Measurements from ENCODE around the gene MYH14.

Gene MYH14

DNA sequence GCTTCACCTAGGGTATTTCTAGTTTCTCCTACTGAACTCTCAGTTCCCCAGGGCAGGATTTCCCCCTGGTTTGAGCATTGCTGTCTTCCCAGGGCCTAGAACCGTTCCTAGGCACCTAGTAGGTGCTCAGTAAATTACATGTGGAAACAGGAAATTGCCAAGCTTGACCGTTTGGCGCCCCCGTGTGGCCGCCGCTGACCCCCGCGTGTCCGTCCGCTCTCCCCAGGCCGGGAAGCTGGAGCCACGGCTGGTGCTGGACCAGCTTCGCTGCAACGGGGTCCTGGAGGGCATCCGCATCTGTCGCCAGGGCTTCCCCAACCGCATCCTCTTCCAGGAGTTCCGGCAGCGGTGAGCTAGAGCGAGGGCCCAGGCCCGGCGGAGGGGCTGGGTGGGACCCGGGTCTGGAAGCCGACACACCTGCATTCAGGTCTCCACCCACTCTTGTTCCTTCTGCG is 55.5 kb downstream of the MYH14 start:
- DNase-seq (ENCODE audit: low read depth in 2 of 2): peak in 1 of 2 donors; percentile 14

DNA sequence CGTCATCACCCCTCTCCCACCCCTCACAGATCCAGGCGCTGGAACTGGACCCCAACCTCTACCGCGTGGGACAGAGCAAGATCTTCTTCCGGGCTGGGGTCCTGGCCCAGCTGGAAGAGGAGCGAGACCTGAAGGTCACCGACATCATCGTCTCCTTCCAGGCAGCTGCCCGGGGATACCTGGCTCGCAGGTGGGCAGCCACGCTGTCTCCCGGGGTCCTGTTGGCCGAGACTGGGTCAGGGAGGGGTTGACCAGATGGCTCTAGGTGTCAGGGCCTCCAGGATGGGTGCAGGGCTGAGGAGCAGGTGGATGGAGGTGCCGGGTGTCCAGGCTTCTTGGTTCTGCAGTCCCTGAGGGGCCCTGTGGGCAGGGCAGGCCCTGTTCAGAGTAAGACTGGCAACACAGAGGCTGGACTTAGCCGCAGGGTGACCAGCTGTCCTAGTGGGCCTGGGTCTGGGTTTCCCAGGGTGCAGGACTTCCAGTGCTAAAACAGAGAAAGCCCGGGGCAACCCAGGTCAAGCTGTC is 58.1 kb downstream of the MYH14 start:
- DNase-seq (ENCODE audit: low read depth in 2 of 2): no peak

DNA sequence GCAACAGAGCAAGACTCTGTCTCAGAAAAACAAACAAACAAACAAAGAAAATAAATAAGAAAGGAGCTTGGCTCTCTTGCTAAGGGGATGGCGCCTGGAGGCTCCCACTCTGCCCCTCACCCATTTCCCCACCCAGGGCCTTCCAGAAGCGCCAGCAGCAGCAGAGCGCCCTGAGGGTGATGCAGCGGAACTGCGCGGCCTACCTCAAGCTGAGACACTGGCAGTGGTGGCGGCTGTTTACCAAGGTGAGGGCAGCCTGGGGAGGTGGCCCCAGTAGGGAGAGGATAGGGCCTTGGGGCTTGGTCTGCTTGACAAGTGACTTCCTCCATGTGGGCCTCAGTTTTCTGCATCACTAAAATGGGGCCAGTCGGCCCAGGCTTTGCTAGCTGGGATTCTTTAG is 59.8 kb downstream of the MYH14 start:
- DNase-seq (ENCODE audit: low read depth in 2 of 2): no peak

DNA sequence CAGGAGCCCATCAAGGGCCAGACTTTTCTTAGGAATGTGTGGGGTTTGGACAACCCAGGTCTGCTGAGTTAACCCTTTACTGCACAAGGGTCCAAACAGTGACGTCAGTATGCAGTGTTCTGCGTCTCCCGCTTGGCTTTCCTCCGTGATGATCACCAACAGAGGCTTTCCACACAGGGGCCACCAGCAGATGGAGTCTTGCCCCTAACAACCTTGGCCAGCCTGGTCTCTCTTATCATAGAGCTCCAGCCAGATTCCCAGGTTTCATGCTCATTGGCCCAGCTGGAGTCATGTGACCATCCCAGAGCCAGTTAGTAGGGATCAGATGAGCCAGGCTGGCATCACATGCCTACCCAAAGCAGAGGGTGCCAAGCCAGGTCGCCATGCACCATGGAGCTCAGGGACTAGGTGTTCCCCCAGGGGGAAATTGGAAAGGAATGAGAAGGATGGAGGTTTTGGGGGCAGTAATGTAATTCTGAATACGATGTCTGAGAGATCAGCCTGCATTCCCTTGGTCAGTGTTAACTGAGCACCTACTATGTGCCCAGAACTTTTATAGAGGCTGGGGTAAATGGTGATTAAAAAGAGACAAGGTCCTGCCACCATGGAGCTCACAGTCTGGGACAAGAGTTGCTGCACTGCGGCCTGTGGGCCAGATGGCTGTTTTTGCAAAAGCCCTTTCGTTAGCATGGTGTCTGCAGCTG is 61.2 kb downstream of the MYH14 start:
- DNase-seq (ENCODE audit: low read depth in 2 of 2): no peak

DNA sequence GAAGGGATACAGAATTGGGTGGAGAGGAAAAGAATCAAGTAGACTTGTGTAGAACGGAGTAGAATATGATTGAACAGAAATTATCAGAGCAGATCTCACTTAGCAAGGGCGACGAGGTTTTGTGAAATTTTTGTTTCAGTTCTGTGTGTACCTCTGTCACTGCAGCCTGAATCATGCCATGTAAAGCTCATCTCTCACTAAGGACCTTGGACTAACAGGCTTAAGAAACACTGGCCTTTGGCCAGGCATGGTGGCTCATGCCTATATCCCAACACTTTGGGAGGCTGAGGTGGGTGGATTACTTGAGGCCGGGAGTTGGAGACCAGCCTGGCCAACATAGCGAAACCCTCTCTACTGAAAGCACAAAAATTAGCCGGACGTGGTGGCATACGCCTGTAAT is 62.6 kb downstream of the MYH14 start:
- no peak for DNase-seq (ENCODE audit: low read depth in 2 of 2)

DNA sequence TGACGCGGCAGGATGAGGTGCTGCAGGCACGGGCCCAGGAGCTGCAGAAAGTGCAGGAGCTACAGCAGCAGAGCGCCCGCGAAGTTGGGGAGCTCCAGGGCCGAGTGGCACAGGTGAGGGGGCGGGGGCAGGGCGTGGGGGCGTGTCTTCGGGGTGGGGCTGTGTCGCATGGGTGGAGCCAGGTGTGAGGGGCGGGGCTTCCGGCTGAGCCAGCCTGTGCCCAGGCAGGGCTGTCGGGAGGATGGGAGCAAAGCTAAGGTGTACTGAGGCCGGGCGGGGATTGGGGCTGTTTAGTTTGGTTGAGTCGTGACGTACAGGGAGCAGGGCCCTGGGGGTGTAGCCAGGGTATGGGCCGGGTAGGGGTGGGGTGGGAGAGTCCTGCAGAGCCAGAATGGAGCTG is 63.5 kb downstream of the MYH14 start:
- peak; percentile 8 to 25 for DNase-seq (ENCODE audit: low read depth in 2 of 2)

DNA sequence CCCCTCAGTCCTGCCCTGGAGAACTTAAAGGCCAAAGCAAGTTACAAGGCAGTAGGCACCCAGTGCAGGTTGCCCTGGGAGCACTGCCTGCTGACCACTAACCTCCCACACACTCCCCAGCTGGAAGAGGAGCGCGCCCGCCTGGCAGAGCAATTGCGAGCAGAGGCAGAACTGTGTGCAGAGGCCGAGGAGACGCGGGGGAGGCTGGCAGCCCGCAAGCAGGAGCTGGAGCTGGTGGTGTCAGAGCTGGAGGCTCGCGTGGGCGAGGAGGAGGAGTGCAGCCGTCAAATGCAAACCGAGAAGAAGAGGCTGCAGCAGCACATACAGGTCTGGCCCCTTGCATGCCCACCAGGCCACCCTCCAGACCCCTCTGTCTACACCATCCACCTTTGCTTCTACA is 64.6 kb downstream of the MYH14 start:
- DNase-seq (ENCODE audit: low read depth in 2 of 2): no peak

DNA sequence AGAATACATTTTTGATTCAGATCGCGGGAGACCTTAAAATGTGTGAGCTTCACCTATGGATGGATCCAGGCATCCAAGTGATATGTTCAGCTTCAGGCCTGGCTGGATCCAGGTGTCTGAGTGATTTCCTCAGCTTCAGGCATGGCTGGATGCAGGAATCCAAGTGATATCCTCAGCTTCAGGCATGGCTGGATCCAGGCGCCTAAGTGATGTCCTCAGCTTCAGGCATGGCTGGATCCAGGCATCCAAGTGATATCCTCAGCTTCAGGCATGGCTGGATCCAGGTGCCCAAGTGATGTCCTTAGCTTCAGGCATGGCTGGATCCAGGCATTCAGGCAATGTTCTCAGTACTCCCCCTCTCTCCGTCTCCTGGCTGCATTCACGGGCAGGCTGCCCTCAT is 65.1 kb downstream of the MYH14 start:
- DNase-seq (ENCODE audit: low read depth in 2 of 2): no peak

DNA sequence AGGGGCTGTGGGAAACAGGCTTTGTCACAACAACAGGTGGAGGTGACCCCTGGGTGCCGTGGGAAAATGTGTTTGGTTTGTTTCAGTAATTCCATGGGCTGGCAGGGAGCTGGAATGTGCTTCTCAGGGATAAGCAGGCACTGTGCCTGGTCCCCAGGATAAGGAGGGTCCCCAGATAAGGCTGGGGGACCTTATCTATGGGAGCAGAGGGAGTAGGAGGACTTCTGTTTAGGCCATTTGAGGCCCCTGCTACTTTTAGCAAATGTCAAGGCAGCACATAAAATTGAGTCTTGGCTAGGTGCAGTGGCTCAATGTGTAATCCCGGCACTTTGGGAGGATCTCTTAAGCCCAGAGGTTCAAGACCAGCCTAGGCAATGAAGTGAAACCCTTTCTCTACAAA is 66.2 kb downstream of the MYH14 start:
- DNase-seq (ENCODE audit: low read depth in 2 of 2): no peak

DNA sequence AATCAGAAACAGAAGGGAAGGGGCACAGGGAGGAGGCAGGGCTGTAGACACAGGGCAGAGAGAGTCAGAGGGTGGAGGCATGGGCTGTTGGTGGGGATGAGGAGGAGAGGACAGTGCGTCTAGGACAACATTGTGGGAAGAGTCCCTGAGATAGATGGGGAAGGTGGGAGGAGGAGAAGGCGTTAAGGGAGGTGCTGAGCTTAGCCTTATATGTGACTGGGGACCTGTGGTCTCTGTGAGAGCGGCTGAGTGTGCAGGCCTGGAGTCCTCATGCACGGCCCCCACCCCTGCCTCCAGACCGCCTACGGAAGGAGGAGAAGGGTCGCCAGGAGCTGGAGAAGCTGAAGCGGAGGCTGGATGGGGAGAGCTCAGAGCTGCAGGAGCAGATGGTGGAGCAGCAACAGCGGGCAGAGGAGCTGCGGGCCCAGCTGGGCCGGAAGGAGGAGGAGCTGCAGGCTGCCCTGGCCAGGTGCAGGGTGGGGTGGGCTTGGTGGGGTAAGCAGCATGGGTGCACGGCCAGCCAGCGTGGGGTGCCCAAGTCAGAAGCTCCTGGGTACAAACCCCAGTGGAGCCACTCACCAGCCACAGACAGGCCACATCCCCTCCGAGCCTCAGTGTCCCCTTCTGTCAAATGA is 69.0 kb downstream of the MYH14 start:
- no peak for DNase-seq (ENCODE audit: low read depth in 2 of 2)

DNA sequence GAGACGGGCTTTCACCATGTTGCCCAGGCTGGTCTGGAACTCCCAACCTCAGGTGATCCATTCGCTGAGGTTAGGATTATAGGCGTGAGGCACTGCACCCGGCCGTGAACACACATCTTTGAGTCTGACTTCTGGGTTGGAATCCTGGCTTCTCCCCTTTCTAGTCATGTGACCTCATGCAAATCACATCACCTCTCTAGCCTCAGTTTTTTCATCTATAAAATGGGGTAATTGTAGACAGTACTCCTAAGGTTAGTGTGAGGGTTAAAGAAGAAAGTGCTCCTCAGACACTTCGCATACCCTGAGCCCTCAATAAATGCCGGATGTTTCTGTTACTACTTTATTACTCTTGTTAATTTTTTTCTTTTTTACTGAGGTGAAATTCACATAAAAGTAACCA is 70.4 kb downstream of the MYH14 start:
- DNase-seq (ENCODE audit: low read depth in 2 of 2): no peak

DNA sequence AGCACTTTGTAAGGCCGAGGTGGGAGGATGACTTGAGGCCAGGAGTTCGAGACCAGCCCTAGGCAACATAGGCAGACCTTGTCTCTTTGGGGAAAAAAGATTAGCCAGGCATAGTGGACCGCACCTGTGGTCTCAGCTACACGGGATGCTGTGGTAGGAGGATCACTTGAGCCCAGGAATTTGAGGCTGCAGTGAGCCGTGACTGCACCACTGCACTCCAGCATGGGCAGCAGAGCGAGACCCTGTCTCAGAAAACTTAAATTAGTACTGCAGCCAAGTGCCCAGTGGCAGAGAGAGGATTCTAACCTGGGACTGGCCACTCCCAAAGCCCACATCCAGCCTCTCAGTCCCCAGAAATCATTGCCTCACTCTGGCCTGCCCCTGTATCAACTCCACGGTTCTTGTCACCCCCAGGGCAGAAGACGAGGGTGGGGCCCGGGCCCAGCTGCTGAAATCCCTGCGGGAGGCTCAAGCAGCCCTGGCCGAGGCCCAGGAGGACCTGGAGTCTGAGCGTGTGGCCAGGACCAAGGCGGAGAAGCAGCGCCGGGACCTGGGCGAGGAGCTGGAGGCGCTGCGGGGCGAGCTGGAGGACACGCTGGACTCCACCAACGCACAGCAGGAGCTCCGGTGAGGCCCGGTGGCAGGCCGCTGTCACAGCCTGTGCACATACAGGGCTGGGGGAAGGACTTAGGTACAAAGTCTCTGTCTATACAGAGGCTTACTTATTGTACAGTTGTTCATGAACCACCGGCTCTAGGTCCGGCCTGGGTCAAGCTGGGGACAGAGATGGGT is 72.4 kb downstream of the MYH14 start:
- no peak for DNase-seq (ENCODE audit: low read depth in 2 of 2)

DNA sequence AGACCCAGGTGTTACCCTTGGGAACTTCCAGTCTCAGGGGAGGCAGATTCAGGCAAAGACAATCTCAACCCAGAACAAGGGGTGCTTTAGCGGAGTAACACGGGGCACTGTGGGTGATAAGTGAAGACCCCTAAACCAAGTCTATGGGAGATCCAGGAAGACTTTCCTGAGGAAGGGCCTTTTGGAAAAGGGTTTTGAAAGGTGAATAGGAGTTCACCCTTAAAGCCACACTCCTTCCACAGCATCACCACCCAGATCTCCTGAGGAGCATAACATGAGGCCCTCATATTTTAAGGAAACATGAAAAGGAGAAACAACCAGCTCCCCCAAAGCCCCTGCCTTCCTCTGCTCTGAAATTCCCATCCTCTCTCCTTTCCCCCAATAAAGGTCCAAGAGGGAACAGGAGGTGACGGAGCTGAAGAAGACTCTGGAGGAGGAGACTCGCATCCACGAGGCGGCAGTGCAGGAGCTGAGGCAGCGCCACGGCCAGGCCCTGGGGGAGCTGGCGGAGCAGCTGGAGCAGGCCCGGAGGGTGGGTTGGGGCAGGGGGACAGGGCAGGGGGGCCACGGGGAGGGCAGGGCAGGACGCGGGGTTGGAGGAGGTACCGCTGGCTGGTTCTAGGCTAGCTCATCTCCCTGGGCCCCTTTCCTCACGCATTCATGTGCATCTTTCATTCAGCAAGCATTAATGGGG is 73.1 kb downstream of the MYH14 start:
- DNase-seq (ENCODE audit: low read depth in 2 of 2): no peak

DNA sequence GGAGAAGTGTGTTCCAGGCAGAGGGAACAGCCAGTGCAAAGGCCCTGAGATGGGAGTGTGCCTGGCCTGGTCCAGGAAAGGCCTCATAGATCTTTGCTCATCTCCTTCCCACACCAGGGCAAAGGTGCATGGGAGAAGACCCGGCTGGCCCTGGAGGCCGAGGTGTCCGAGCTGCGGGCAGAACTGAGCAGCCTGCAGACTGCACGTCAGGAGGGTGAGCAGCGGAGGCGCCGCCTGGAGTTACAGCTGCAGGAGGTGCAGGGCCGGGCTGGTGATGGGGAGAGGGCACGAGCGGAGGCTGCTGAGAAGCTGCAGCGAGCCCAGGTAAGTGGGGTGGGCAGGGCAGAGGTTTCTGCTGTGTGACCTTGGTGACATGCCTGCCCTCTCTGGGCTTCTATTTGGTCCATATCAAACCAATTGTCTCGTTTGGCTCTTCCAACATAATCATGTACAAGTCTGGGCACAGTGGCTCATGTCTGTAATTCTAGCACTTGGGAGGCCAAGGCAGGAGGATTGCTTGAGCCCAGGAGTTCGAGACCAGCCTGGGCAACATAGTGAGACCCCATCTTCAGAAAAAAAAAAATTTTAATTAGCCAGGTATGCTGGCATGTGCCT is 74.7 kb downstream of the MYH14 start:
- DNase-seq (ENCODE audit: low read depth in 2 of 2): no peak

DNA sequence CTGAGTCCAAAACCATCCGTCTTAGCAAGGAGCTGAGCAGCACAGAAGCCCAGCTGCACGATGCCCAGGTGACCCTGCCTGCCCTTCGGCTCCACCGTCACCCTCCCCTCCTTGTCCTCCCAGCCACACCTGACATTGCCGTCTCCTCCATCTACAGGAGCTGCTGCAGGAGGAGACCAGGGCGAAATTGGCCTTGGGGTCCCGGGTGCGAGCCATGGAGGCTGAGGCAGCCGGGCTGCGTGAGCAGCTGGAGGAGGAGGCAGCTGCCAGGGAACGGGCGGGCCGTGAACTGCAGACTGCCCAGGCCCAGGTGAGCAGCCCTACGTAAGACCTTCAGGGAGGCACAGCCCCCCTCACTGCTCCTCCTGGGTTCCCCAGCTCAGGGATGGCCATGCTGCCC is 76.7 kb downstream of the MYH14 start:
- DNase-seq (ENCODE audit: low read depth in 2 of 2): no peak

DNA sequence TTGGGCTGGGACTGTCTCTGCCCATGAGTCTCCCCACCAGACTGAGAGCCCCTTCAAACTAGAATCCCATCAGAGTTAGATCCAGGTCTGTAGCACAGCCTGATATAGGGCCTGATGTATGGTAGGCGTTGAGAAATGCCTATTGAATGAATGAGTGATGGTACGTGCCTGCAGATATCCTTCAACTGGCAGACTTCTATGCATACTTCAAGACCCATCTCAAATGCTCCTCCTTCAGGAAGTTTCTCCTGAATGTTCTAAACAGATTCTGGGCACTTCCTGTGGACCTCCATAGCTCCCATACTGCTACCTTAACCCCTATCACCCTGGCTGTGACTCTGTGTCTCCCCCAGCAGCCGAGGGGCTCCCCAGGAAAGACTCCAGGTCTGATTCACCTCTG is 77.6 kb downstream of the MYH14 start:
- no peak for DNase-seq (ENCODE audit: low read depth in 2 of 2)

DNA sequence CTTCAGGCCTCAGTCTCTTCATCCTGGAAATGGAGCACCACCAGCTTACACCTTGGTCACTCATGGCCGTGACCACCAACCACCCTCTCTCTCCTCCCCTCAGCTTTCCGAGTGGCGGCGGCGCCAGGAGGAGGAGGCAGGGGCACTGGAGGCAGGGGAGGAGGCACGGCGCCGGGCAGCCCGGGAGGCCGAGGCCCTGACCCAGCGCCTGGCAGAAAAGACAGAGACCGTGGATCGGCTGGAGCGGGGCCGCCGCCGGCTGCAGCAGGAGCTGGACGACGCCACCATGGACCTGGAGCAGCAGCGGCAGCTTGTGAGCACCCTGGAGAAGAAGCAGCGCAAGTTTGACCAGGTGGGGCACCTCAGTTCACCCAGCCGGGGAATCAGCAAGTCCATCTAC is 78.1 kb downstream of the MYH14 start:
- no peak for DNase-seq (ENCODE audit: low read depth in 2 of 2)

DNA sequence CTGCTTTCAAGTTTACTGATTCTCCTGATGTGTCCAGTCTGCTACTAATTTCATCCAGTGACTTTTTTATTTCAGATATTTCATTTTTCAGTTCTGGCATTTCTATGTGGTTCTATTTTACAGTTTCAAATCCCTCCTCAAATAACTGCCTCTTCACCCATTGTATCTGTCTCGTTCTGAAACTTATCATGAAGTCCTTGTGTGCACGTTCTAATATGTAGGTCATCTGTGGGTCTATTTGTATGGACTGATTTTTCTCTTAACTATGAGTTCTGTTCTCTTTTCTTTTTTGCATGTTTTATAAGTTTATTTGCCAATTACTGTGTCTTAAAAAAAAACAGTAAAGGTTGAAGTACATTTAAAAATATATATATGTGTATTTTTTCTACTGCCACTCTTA is 82.4 kb downstream of the MYH14 start:
- DNase-seq (ENCODE audit: low read depth in 2 of 2): no peak

DNA sequence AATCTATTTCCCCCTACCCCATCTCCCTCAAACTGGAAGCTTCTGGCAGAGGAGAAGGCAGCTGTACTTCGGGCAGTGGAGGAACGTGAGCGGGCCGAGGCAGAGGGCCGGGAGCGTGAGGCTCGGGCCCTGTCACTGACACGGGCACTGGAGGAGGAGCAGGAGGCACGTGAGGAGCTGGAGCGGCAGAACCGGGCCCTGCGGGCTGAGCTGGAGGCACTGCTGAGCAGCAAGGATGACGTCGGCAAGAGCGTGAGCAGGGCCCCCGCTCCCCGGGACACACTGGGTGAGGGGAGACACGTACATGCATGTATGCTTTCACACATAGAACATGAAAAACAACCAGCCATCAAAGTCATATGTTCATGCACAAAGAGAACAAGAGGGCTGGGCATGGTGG is 83.0 kb downstream of the MYH14 start:
- no peak for DNase-seq (ENCODE audit: low read depth in 2 of 2)

DNA sequence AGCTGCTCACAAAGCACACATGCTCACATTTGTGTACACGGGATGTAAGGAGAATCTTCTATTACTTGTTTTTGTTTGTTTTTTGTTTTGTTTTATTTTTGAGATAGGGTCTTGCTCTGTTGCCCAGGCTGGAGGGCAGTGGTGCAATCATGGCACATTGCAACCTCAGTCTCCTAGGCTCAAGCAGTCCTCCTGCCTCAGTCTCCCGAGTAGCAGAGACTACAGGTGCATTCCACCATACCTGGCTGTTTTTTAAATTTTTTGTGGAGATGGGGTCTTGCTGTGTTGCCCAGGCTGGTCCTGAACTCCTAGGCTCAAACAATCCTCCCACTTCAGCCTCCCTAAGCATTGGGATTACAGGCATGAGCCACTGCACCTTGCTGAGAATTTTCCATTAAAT is 83.9 kb downstream of the MYH14 start:
- no peak for DNase-seq (ENCODE audit: low read depth in 2 of 2)

DNA sequence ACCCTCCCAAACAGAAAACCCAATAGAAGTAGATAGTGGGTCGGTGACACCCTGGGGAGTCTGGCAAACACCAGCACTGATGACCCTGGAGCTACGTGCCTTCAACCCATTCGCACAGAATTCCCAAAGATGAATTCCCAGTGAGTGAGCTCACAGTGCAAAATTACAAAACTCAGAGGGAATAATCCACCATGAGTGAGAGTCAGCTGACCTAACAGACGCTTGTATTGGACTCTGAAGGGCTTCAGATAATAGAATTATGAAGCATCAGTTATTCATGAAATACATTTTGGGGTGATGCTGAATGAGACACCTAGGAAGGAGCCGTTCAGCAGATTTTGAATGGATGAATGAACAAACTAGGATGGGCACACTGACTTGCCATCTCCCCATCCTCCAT is 85.5 kb downstream of the MYH14 start:
- DNase-seq (ENCODE audit: low read depth in 2 of 2): no peak

DNA sequence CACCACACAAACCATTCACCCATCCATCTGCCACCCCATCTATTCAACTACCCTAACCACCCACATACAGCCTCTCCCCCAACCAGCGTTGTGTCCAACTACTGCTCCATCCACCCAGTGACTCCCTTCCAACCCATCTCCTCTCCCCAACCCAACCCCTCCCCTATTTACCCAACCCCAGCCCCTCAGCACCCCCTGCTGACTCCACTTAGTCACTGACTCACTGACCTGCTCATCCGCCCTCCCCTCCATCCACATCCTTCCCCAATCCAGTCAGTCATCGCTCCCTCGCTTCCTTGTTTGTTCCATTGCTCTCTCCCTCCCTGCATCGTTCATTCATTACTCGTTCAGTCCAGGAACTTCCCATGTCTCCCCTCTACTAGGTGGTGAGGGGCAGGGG is 86.6 kb downstream of the MYH14 start:
- no peak for DNase-seq (ENCODE audit: low read depth in 2 of 2)

All from stimulated activated CD4-positive, alpha-beta T cell treated with anti-CD3 and anti-CD28 coated beads, Interleukin-1b, Interleukin-23, amount 100 ng/mL, for 4 hours (primary cell).